ENCODE results near the gene TRAF7.
"Not testable (repeated sequence)": the region's sequence is repeated elsewhere in the genome, so short reads cannot be mapped to it uniquely, and the experiment has no call there.

DNA sequence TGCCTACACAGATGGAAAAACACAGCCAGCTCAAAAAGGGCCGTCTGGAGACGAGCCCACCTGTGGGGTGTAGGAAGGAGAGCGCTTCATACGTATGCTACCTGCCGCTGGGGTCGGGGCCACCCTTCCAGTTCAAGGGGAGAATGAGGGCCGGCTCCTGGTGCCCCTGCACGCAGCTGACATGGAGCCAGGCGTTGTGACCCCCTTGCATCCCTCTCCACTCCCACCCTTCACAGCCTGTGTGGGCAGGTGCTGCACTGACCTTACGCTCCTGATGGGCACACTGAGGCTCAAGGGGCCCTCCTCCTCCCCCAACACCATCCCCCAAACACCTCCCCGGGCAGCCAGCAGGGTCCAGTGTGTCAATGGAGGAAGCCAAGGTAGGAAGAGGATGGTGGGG, 30.0 kb upstream of the TRAF7 start:
- TF ChIP-seq EZH2 (IDR thresholded peaks at IDR 0.05; ENCODE audit: borderline replicate concordance, low read length); CTCF (conservative IDR thresholded peaks at IDR 0.05 in 1 of 2, IDR thresholded peaks at IDR 0.05 in 1 of 2; ENCODE audit: extremely low read depth in 1 of 2, insufficient read depth in 1 of 2, low read depth in 1 of 2, low read length in 2 of 2): not testable (repeated sequence)

Data from mammary epithelial cell (primary cell).